HG03280 (cell line): ENCODE results near the gene COPB2.
A peak's percentile ranks its signal among the peaks of the same experiment; 100 is the strongest.
"Not testable (repeated sequence)": the region's sequence is repeated elsewhere in the genome, so short reads cannot be mapped to it uniquely, and the experiment has no call there.

Source experiments
- ATAC-seq: cut with Tn5 transposase; IDR thresholded peaks from one replicate; pipeline ENCODE4 v1.9.1; 2021; ENCODE audit warnings: mild to moderate bottlenecking, moderate library complexity; ENCODE audit not compliant: unreplicated experiment

COPB2 gene

GRCh38 chr3:139389552-139390368 is at the start of gene COPB2:
Gene COPB2, minus strand, starts transcription at chr3:139389647. Its CDS starts 97 bp downstream, at chr3:139389550.
- ATAC-seq: peak; percentile 98

DNA sequence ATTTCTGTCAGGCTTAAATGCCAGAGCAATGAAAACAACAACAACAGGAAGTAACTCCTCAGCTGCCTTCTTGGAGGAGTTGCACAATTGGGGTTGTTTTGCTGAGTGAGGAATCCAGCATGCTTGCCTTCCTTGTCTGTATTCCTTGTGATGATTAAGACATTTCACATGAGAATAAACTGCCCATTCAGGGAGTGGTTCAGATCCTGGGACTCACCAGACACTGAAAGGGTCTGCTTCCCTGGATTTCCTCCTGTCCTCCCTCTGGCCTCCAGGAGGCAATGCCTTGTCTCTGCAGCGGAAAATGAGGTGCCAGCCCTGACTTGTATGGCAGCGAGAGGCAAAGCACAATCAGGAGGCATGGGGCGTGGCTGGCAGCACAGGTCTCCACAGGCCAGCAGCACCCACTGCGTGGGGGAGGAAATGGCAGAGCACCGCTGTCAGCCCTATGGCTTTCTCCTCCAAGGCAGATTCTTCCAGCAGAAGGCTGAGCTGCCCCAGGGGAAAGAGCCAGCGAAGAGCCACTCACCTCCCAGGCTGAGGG is 45.4 kb upstream of the COPB2 start:
- ATAC-seq: no peak

DNA sequence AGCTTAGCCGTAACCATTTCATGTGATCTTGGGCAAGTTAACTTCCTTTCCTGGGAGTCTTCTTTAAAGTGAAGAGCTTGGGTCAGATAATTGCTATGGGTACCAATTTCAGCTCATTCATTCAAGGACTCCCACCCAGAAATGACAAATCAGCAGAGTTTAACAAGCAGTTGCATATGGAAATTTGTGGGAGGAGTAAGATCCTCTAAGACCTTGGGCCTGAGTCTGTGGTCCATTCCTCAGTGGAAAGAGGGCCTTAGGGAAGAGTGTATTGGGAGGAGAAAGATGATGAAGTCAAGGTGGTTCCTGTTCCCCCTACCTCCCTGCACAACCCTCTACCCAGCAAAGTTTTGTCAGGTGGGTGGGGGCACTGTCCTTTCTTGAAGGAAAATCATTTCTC is 44.8 kb upstream of the COPB2 start:
- ATAC-seq: no peak

DNA sequence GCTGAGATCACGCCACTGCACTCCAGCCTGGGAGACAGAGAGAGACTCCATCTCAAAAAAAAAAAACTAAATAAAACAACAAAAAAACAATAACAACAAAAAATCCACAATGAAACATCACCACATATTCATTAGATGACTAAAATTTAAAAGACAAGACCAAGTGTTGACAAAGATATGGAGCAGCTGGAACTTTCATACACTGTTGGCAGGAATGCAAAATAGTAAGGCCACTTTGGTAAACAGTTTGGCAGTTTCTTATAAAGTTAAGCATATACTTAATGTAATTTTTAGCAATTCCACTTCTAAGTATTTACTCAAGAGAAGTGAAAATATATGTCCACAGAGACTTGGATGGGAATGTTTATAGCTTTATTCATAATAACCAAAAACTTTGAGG is 43.6 kb upstream of the COPB2 start:
- no peak for ATAC-seq

DNA sequence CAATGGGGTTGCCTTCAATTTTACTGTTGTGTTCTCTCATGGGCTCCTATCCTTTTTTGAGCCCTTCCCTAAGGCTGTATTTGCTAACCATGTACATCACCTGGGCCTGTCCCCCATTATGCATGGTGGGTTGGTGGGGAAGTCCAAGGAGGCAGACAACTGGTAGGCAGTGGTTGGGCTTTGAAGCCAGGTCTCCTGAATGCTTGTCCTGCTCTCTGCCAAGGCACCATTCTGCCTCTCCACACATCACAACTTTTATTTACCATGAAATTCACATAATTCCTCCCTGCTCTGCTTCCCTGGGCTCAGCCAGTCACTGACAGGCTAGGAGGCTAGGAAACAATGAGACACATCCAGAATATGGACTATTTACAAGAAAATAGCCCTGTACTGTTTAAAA is 41.0 kb upstream of the COPB2 start:
- no peak for ATAC-seq

GRCh38 chr3:139427283-139428060 is 38.0 kb upstream of the COPB2 start:
- ATAC-seq: peak; percentile 87

GRCh38 chr3:139425745-139426400 is 36.4 kb upstream of the COPB2 start:
- no peak for ATAC-seq

DNA sequence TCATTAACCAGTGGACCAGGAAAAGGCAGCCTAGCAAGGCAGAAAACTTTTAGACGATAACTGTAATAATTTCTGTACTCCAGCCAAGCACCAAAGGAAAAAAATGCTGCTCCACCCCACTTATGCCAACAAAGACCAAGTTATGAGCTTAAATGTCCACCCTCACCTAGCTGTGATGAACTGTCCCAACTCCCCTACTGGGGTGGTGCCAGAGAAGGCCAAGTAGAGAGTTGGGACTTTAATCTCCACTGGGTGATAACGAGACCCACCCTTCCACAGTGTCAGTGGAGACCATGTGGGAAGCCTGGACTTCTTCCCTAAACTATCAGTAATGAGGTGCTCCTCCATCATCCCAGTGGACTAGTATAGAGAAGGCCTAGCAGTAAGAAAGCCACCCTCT is 33.8 kb upstream of the COPB2 start:
- no peak for ATAC-seq

DNA sequence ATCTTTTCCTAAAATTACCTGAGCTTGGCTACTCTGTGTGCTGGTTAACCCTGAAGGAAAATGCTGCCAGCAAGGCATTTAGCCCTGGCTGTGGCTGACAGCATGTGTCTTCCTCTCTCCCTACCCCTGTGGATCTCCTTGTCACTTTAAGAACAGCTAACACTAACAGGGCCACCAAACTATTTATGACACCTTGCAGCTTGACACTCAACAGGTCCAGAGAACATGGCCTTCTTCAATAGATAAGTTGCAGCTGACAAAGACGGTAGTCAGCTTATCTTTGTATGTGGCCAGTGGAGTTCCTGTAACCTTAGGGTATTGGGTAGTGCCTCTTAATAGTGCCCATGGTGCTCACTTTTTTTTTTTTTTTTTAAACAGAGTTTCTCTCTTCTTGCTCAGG is 32.0 kb upstream of the COPB2 start:
- no peak for ATAC-seq

DNA sequence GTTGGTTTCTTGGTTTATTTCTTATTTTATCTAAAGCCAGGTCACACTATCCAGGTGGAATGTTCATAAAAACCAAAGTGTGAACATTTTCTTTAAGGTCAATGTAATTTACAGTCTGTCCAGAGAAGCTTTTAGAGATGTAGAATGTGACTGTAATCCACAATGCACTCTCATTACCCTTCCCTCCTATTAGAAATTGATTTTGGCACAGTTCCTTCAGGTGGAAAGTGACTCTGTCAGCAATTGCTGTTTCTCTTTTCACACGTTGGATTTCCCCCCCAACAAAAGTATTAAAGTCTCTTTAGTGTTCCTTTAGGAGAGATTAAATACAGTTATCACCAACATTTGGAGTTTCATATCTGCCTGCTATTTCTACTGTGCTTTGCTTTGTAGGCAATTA is 31.6 kb upstream of the COPB2 start:
- ATAC-seq: no peak

- ATAC-seq: no peak
Observed at GRCh38 chr3:139418144-139418543, 28.7 kb upstream of the COPB2 start.

DNA sequence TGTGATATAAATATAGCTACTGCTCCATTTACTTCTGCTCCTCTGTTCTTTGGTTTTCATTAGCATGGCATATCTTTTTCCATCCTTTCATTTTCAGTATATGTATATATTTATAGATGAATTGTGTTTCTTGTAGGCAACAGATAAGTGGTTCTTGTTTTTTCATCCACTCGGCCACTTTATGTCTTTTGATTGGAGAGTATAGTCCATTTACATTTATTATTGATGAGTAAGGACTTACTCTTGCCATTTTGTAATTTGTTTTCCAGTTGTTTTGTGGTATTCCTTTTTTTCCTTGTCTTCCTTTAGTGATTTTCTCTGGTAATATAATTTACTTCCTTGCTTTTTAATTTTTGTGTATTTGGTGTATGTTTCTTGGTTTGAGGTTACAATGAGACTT is 26.8 kb upstream of the COPB2 start:
- no peak for ATAC-seq

DNA sequence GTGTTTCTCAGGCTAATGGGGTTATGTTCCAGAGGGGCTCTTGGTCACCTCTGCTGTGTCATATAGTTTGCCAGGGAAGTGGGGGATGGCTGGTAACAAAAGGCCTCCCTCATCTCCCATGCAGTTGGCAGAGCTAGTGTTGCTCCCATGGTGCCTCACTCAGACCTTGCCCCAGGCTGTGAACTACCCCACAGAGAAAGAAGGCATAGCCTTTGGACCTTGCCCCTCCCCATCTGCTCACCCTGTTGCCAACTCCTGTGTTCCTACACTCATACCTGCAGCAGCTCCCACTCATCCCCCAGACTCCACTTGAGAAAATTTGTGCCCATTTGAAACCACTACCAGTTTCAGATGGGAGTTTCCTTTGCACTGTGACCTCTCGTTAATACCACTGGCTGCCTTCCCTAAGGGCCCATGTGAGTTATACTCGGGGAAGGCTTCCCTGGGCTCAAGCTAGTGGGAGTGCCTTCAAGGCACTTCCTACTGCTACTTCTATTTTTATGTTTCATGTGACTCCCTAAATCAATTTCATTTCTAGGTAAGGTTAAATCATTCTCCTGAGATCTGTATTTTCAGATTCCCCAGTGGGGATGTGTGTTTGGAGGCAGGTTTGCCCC is 25.3 kb upstream of the COPB2 start:
- ATAC-seq: no peak

DNA sequence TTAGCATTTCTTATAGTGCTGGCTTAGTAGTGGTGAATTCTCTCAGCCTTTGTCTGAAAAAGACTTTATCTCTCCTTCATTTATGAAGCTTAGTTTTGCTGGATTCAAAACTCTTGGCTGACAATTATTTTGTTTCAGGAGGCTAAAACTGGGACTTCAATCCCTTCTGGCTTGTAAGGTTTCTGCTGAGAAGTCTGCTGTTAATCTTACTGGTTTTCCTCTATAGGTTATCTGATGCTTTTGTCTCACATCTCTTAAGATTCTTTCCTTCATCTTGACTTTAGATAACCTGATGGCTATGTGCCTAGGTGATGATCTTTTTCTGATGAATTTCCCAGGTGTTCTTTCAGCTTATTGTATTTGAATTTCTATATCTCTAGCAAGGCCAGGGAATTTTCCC is 23.4 kb upstream of the COPB2 start:
- not testable (repeated sequence) for ATAC-seq

GRCh38 chr3:139401155-139401554 is 11.7 kb upstream of the COPB2 start:
- ATAC-seq: not testable (repeated sequence)

DNA sequence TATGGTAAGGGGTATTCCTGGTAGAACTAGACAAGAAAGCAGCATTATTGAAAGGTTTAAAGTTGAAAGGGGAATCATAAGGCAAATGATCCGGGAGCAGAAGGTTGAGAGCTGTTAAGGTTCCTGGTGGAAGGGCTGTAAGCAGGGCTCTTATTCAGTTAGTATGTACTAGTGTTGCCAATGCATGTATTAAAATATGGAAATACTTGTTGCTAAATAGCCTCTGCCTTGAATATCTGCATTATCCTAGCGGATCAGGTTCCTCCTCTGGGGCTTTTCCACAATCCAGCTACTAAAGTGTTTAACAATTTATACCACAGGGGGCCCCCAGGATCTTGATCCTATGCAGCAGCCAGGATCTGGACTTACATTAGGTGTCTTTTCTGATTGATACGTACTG is 7.3 kb upstream of the COPB2 start:
- no peak for ATAC-seq

- ATAC-seq: no peak
Observed at GRCh38 chr3:139394116-139394515, 4.7 kb upstream of the COPB2 start.

- ATAC-seq: peak; percentile 8
Observed at GRCh38 chr3:139388821-139389551, 461 bp downstream of the COPB2 start.

- no peak for ATAC-seq
Observed at GRCh38 chr3:139388077-139388476, 1.4 kb downstream of the COPB2 start.

DNA sequence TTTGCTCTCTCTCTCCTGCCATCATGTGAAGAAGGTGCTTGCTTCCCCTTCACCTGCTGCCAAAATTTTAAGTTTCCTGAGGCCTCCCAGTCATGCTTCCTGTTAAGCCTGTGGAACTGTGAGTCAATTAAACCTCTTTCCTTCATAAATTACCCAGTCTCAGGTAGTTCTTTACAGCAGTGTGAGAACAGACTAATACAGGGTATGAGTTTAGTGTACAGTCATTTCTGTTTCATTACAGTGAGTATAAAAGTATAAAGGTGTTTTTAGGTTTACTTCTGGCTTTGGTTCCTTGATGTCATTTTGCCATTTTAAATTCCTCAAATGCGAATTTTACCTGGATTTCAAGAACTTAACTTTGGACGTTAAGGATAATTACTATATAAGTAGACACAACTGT is 7.2 kb downstream of the COPB2 start:
- not testable (repeated sequence) for ATAC-seq
